ENCODE measurements around the gene SORBS1.

SORBS1 gene

GRCh38 chr10:95289003-95289920 is 271.9 kb downstream of the SORBS1 start (continued):
- TF ChIP-seq, protein P1, sequence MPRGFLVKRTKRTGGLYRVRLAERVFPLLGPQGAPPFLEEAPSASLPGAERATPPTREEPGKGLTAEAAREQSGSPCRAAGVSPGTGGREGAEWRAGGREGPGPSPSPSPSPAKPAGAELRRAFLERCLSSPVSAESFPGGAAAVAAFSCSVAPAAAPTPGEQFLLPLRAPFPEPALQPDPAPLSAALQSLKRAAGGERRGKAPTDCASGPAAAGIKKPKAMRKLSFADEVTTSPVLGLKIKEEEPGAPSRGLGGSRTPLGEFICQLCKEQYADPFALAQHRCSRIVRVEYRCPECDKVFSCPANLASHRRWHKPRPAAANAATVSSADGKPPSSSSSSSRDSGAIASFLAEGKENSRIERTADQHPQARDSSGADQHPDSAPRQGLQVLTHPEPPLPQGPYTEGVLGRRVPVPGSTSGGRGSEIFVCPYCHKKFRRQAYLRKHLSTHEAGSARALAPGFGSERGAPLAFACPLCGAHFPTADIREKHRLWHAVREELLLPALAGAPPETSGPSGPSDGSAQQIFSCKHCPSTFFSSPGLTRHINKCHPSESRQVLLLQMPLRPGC (tag by site-specific recombination; IDR thresholded peaks at IDR 0.05) = 0 out of 2 replicates have a peak, but pooled peaks have one; percentile 20
- TF ChIP-seq EGR2 (tag by site-specific recombination; IDR thresholded peaks at IDR 0.05; ENCODE audit: low read depth) (peak; percentile 63; the same call in 1 of the 2 replicates), ZBTB11 (tag by site-specific recombination; conservative IDR thresholded peaks at IDR 0.05; ENCODE audit: low read depth) (peak; percentile 35; the same call in 1 of the 2 replicates), ZNF449 (tag by site-specific recombination; IDR thresholded peaks at IDR 0.05) (peak; percentile 73), ZNF629 (tag by site-specific recombination; IDR thresholded peaks at IDR 0.05) (peak; percentile 59), ZNF555 (tag by site-specific recombination; conservative IDR thresholded peaks at IDR 0.05) (no peak), BCL11A (tag by site-specific recombination; IDR thresholded peaks at IDR 0.05; ENCODE audit: low read depth) (no peak), SP7 (tag by site-specific recombination; IDR thresholded peaks at IDR 0.05) (peak; percentile 100), KLF10 (tag by site-specific recombination; IDR thresholded peaks at IDR 0.05) (peak; percentile 23; the same call in 1 of the 2 replicates), ZBTB17 (tag by site-specific recombination; IDR thresholded peaks at IDR 0.05) (peak; percentile 52; the same call in 1 of the 2 replicates), KLF16 (tag by site-specific recombination; IDR thresholded peaks at IDR 0.05) (0 out of 2 replicates have a peak, but pooled peaks have one; percentile 16), ZNF600 (tag by site-specific recombination; IDR thresholded peaks at IDR 0.05) (peak; percentile 63), FEZF1 (tag by site-specific recombination; IDR thresholded peaks at IDR 0.05) (peak; percentile 77), ZNF645 (tag by site-specific recombination; IDR thresholded peaks at IDR 0.05) (no peak), TRIM28 (IDR thresholded peaks at IDR 0.05; ENCODE audit: borderline replicate concordance, low read length) (peak; percentile 67; the same call in 1 of the 2 replicates), PRDM1 (tag by site-specific recombination; IDR thresholded peaks at IDR 0.05) (peak; percentile 90), ZNF335 (tag by site-specific recombination; conservative IDR thresholded peaks at IDR 0.05) (peak; percentile 90), MEIS1 (CRISPR knock-in tag; IDR thresholded peaks at IDR 0.05; ENCODE audit: borderline replicate concordance) (0 out of 2 replicates have a peak, but pooled peaks have one; percentile 22), ZNF707 (tag by site-specific recombination; IDR thresholded peaks at IDR 0.05) (no peak), HOXC10 (CRISPR knock-in tag; IDR thresholded peaks at IDR 0.05) (no peak), SCRT2 (tag by site-specific recombination; IDR thresholded peaks at IDR 0.05) (peak; percentile 82), ZNF785 (tag by site-specific recombination; IDR thresholded peaks at IDR 0.05) (no peak), ZNF366 (tag by site-specific recombination; conservative IDR thresholded peaks at IDR 0.05) (peak; percentile 70), OSR2 (tag by site-specific recombination; IDR thresholded peaks at IDR 0.05) (peak; percentile 37; the same call in 1 of the 2 replicates), ZXDB (tag by site-specific recombination; IDR thresholded peaks at IDR 0.05) (peak; percentile 57; the same call in 1 of the 2 replicates), ZNF791 (tag by site-specific recombination; IDR thresholded peaks at IDR 0.05) (no peak), WT1 (tag by site-specific recombination; IDR thresholded peaks at IDR 0.05) (peak; percentile 64), SP3 (tag by site-specific recombination; IDR thresholded peaks at IDR 0.05) (peak; percentile 77), ZNF37A (tag by site-specific recombination; IDR thresholded peaks at IDR 0.05) (no peak), ZFHX2 (tag by site-specific recombination; conservative IDR thresholded peaks at IDR 0.05) (peak; percentile 52)
- TF ChIP-seq, protein P2, sequence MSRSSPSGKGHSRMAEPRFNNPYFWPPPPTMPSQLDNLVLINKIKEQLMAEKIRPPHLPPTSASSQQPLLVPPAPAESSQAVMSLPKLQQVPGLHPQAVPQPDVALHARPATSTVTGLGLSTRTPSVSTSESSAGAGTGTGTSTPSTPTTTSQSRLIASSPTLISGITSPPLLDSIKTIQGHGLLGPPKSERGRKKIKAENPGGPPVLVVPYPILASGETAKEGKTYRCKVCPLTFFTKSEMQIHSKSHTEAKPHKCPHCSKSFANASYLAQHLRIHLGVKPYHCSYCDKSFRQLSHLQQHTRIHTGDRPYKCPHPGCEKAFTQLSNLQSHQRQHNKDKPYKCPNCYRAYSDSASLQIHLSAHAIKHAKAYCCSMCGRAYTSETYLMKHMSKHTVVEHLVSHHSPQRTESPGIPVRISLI (tag by site-specific recombination; IDR thresholded peaks at IDR 0.05) = 0 out of 2 replicates have a peak, but pooled peaks have one; percentile 29

Data from HEK293 (cell line).